GM12875 (cell line): ENCODE measurements around the gene KASH5.
A peak's percentile ranks its signal among the peaks of the same experiment; 100 is the strongest.

Experiments
- H3K4me3 ChIP-seq: one replicate; pipeline ENCODE4 v1.5.1; 2011; ENCODE audit warnings: low read depth, low read length, control low read depth
- TF ChIP-seq, protein P1 (sequence below): IDR thresholded peaks from 2 replicates; pipeline ENCODE4 v1.5.1; 2011; ENCODE audit warnings: low read depth, mild to moderate bottlenecking, control low read depth, inconsistent platforms, low read length, moderate library complexity, borderline replicate concordance; ENCODE audit not compliant: insufficient read depth

The KASH5 gene

DNA sequence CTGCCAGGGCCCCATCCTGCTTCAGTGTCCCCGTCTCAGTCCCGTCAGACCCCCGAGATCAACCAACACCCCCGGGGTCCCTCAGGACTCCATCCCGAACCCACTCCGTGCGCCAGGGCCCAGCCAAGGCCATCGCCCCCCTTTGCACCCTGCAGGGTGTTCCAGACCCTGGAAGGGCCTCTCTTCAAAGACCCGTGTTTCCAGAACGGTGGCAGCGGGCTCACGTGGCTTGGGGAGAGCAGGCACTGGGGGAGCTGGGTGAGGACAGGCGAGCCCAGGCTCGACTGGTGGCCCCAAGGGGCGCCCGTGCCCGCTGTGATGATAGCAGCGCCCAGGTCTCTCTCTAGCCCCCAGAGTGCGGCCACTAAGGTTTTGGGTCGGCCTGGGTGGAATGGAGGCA, 1.4 kb downstream of the KASH5 start:
- H3K4me3 ChIP-seq, result no peak overlapping the region
- TF ChIP-seq, protein P1, sequence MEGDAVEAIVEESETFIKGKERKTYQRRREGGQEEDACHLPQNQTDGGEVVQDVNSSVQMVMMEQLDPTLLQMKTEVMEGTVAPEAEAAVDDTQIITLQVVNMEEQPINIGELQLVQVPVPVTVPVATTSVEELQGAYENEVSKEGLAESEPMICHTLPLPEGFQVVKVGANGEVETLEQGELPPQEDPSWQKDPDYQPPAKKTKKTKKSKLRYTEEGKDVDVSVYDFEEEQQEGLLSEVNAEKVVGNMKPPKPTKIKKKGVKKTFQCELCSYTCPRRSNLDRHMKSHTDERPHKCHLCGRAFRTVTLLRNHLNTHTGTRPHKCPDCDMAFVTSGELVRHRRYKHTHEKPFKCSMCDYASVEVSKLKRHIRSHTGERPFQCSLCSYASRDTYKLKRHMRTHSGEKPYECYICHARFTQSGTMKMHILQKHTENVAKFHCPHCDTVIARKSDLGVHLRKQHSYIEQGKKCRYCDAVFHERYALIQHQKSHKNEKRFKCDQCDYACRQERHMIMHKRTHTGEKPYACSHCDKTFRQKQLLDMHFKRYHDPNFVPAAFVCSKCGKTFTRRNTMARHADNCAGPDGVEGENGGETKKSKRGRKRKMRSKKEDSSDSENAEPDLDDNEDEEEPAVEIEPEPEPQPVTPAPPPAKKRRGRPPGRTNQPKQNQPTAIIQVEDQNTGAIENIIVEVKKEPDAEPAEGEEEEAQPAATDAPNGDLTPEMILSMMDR, result no peak

DNA sequence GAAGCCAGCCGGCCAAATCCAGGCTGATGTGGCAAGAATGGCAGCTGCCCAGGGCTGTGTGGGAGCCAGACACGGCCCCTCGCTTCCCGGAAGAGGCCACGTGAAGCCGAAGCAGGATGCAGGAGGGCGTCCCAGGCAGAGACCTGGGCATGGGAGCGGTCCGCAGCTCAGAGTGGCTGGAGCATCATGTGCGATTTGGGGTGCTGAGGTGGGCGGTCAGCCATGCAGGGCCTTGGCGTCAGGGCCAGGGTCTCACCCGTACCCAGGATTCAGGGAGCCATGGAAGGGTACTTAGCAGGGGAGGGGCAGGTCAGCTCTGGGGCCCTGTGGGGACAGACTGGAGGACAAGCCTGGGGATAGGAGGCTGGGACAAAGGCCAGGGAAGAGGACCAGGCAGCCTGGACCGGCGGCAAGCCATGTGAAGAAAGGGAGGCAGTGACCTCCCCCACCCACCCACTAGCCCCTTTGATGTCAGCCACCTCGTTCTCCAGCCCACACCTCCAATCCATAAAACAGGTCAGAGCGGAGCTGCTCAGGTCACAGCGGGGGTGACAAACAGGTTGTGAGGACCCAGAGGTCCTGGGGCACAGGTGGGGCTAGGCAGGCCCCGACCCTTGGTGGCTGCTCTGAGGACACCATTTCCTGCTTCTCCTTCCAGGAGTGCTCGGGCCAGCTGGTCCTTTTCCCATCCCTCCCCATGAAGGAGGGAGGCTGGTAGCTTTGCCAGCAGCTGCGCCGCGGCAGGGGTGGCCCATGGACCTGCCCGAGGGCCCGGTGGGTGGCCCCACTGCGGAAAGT, 2.3 kb downstream of the KASH5 start:
- no peak overlapping the region for H3K4me3 ChIP-seq
- TF ChIP-seq, protein P1, result no peak

DNA sequence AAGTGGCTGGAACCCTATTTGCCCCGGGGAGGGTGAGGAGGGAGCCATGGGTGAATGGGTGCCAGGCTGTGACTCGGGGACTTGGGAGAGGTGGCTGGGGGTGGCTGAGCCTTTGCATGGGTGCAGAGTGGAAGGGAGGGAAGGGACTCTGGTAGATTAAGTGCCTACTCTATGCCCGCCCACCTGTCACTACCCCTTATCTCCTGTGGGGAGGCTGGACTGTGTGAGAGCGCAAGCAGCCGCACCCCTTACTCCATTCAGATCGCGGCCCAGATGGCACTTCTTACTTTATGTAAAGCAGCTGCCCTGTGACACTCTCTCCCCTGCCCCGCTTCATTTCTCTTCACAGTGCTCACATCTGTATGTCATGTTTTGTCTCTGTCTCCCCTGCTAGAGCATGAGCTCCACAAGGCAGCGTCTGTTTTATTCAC, 2.9 kb downstream of the KASH5 start:
- H3K4me3 ChIP-seq, result no peak overlapping the region
- TF ChIP-seq, protein P1, result no peak

DNA sequence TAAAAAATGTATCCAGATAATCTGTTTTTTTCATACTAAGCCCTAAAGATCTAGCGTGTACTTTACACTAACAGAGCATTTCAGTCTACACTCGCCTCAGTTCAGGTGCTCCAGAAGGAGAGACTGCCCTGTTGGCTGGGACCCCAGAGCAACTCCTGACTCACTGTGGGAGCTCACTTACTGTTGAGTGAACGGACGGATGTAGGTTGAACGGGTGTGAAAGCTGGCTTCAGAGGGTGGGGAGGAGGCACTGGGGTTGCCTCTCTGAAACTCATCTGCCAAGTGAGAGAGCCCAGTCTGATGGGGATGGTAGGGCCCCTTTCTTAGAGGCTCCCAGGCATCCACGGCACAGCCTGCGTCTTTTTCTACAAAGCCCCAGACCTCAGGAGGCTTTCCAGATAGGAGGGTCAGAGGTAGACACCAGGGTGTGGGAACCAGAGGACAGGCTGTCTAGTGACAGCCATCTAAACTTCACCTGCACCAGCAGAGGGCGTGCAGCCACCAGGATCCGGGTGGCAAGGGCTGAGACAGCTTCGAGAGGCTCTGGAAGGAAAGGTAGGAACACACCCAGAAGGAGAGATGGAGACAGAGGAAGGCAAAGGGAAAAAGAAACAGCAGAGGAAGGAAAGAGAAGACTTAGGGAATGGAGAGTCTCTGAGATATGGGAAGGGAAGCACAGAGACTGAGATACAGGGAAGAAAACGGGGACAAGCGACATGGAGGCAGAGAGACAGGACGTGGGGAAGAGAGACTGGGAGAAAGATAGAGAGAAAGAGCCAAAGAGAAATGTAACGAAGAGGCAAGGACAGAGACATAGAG, 3.7 kb downstream of the KASH5 start:
- TF ChIP-seq, protein P1, result peak; percentile 81
- H3K4me3 ChIP-seq, result no peak overlapping the region

DNA sequence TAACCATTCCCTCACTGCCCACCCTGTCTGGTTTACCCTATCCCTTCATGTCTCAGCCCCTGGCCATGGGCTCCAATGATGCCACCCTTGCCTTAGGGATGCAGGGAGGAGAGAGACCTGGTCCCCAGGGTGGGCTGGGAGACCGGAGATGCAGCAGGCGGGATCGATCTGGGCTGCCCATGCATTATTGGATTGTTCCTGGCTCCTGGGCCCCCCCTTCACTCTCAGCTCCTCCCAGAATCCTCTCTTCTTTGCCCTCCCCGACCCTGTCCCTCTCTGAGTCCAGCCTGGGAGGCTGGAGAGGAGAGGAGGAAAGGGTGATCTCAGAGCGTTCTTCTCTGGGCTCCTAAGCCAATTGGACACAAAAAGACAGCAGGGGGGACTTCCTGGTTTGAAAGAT, 5.8 kb downstream of the KASH5 start:
- TF ChIP-seq, protein P1, result no peak
- H3K4me3 ChIP-seq, result no peak overlapping the region

DNA sequence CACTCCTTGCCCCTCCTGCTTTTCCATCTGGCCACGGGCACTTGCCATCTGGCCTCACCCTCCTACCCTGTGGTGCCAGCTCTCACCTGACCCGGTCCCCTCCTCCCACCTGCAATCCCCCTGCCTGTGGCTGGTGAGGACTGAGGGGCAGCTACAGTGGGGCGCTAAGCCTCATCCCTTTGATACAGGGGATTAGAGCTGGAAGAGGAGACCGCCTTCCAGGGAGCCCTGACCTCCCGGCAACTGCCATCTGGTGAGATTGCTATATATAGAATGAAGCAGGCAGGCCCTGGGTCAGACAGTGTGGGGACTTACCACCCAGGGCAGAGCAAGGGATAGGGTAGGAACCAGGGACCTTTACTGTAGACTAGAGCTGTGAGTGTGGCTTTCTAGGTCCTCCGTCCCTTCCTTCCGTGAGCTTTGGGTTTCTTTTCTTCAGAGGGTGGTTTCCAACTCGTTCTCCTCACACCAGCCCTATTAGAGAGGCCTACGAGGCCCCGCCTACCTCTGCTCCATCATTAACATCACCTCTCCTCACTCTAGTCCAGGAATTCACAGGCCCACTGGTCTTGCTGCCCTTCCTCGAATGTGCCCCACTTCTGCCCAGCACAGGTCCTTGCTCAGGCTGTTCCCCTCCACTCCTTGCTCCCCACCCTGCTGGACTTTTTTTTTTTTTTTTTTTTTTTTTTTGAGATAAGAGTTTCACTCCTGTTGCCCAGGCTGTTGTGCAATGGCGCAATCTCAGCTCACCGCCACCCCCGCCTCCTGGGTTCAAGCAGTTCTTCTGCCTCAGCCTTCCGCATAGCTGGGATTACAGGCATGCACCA, 7.7 kb downstream of the KASH5 start:
- no peak overlapping the region for H3K4me3 ChIP-seq
- TF ChIP-seq, protein P1, result no peak
